Measurements from ENCODE around the gene BCKDHA. TPM values are rescaled to one million over a fixed set of nuclear protein-coding genes. Genes with fewer than 3 reads are reported as not detected.

Gene BCKDHA
- total RNA-seq, 2 experiments from 2014 or later = 12.2 to 13.1 TPM

GRCh38 chr19:41421314-41421713 is 23.7 kb downstream of the BCKDHA start:
- CTCF ChIA-PET = no interaction called here
- H3K27me3 Mint-ChIP-seq = no peaks in the 10 kb centered on the region
- Histone ChIP-seq H3K4me3 (ENCODE audit: low read length) (no peak overlapping the region), H3K27ac (ENCODE audit: low read depth in 1 of 2, low read length in 2 of 2) (no peak overlapping the region), H3K36me3 (ENCODE audit: insufficient read depth, low read length) (peaks cover 76% of the 10 kb centered on the region), H3K9me3 (ENCODE audit: control insufficient read depth in 1 of 2, insufficient read depth in 1 of 2, low read length in 2 of 2) (peaks cover 0 to 6% of the 10 kb centered on the region in 2 experiments), H3K4me1 (ENCODE audit: insufficient read depth, low read length) (peaks cover 34% of the 10 kb centered on the region), H3K27me3 (ENCODE audit: control insufficient read depth in 1 of 2, insufficient read depth in 2 of 2, low read length in 2 of 2) (no peaks in the 10 kb centered on the region)
- peak overlapping the region; percentile 39 for H3K27ac Mint-ChIP-seq
- intact Hi-C loops (cut with DNase I, micrococcal nuclease) = no loop called here
- POLR2A ChIA-PET = no interaction called here
- H3K36me3 Mint-ChIP-seq (ENCODE audit: low read depth) = peaks cover 72% of the 10 kb centered on the region
- ATAC-seq (ENCODE audit: poor library complexity) (no peak), DNase-seq (no peak)
- no peak overlapping the region for H3K4me3 Mint-ChIP-seq
- no peaks in the 10 kb centered on the region for H3K9me3 Mint-ChIP-seq
- peaks cover 5% of the 10 kb centered on the region for H3K4me1 Mint-ChIP-seq (ENCODE audit: low read depth)
- TF ChIP-seq CTCF (IDR thresholded peaks at IDR 0.05) = no peak

GRCh38 chr19:41421973-41422372 is 24.4 kb downstream of the BCKDHA start:
- peaks cover 69% of the 10 kb centered on the region for H3K36me3 ChIP-seq (ENCODE audit: insufficient read depth, low read length)
- no peaks in the 10 kb centered on the region for H3K9me3 Mint-ChIP-seq
- H3K36me3 Mint-ChIP-seq (ENCODE audit: low read depth) = peaks cover 76% of the 10 kb centered on the region
- POLR2A ChIA-PET = no interaction called here
- H3K27ac ChIP-seq (ENCODE audit: low read depth in 1 of 2, low read length in 2 of 2) = no peak overlapping the region
- no peaks in the 10 kb centered on the region for H3K27me3 ChIP-seq (ENCODE audit: control insufficient read depth in 1 of 2, insufficient read depth in 2 of 2, low read length in 2 of 2)
- DNase-seq = no peak
- H3K9me3 ChIP-seq (ENCODE audit: control insufficient read depth in 1 of 2, insufficient read depth in 1 of 2, low read length in 2 of 2) = peaks cover 0 to 6% of the 10 kb centered on the region in 2 experiments
- intact Hi-C loops (cut with DNase I, micrococcal nuclease) = no loop called here
- H3K27me3 Mint-ChIP-seq = no peaks in the 10 kb centered on the region
- H3K27ac Mint-ChIP-seq = no peak overlapping the region
- peaks cover 41% of the 10 kb centered on the region for H3K4me1 ChIP-seq (ENCODE audit: insufficient read depth, low read length)
- no peak overlapping the region for H3K4me3 ChIP-seq (ENCODE audit: low read length)
- CTCF ChIA-PET = no interaction called here
- H3K4me3 Mint-ChIP-seq = no peak overlapping the region
- peaks cover 8% of the 10 kb centered on the region for H3K4me1 Mint-ChIP-seq (ENCODE audit: low read depth)
- no peak for TF ChIP-seq CTCF (IDR thresholded peaks at IDR 0.05)
- no peak for ATAC-seq (ENCODE audit: poor library complexity)

GRCh38 chr19:41422456-41422855 is 24.8 kb downstream of the BCKDHA start:
- peaks cover 11% of the 10 kb centered on the region for H3K4me1 Mint-ChIP-seq (ENCODE audit: low read depth)
- Histone ChIP-seq H3K4me1 (ENCODE audit: insufficient read depth, low read length) (peaks cover 44% of the 10 kb centered on the region), H3K4me3 (ENCODE audit: low read length) (no peak overlapping the region), H3K27ac (ENCODE audit: low read depth in 1 of 2, low read length in 2 of 2) (no peak overlapping the region), H3K9me3 (ENCODE audit: control insufficient read depth in 1 of 2, insufficient read depth in 1 of 2, low read length in 2 of 2) (peaks cover 0 to 6% of the 10 kb centered on the region in 2 experiments), H3K27me3 (ENCODE audit: control insufficient read depth in 1 of 2, insufficient read depth in 2 of 2, low read length in 2 of 2) (no peaks in the 10 kb centered on the region), H3K36me3 (ENCODE audit: insufficient read depth, low read length) (peaks cover 64% of the 10 kb centered on the region)
- H3K4me3 Mint-ChIP-seq = no peak overlapping the region
- no peak for TF ChIP-seq CTCF (IDR thresholded peaks at IDR 0.05)
- no peak overlapping the region for H3K27ac Mint-ChIP-seq
- DNase-seq (no peak), ATAC-seq (ENCODE audit: poor library complexity) (no peak)
- ChIA-PET POLR2A (no interaction called here), CTCF (no interaction called here)
- H3K9me3 Mint-ChIP-seq = no peaks in the 10 kb centered on the region
- peaks cover 73% of the 10 kb centered on the region for H3K36me3 Mint-ChIP-seq (ENCODE audit: low read depth)
- intact Hi-C loops (cut with DNase I, micrococcal nuclease) = no loop called here
- H3K27me3 Mint-ChIP-seq = no peaks in the 10 kb centered on the region

Data from CD4-positive, alpha-beta T cell (primary cell).